Liver (tissue), 9 donors: ENCODE results near the gene GRIP1. TPM values are rescaled to one million over a fixed set of nuclear protein-coding genes. Genes with fewer than 3 reads are reported as not detected.

Source experiments
- DNase-seq: peaks from one replicate; pipeline ENCODE4 v3.0.0-alpha.2; 2017; ENCODE audit warnings: low spot score
- H3K27ac ChIP-seq, 2 donors: one replicate each; pipeline ENCODE4 v1.7.0; 2013; ENCODE audit warnings: inconsistent platforms in 2 of 2, low read length in 2 of 2, control low read depth in 1 of 2, low read depth in 1 of 2, mild to moderate bottlenecking in 1 of 2
- H3K27me3 ChIP-seq, 4 donors: one replicate each; pipeline versions ENCODE4 v1.6.1 to v1.7.0; 2013; ENCODE audit warnings: low read length in 3 of 4, inconsistent platforms in 1 of 4, mild to moderate bottlenecking in 1 of 4, moderate library complexity in 1 of 4; ENCODE audit not compliant: control insufficient read depth in 4 of 4, insufficient read depth in 4 of 4
- H3K36me3 ChIP-seq, 4 donors: one replicate each; pipeline versions ENCODE4 v1.6.1 to v1.7.0; 2013; ENCODE audit warnings: low read length in 3 of 4, mild to moderate bottlenecking in 3 of 4, low read depth in 1 of 4, moderate library complexity in 1 of 4; ENCODE audit not compliant: control insufficient read depth in 4 of 4, insufficient read depth in 3 of 4
- H3K4me1 ChIP-seq, 4 donors: one replicate each; pipeline versions ENCODE4 v1.6.1 to v1.7.0; 2013; ENCODE audit warnings: low read length in 3 of 4, mild to moderate bottlenecking in 3 of 4, moderate library complexity in 1 of 4; ENCODE audit not compliant: control insufficient read depth in 4 of 4, insufficient read depth in 4 of 4
- H3K4me3 ChIP-seq, 3 donors: one replicate each; pipeline versions ENCODE4 v1.6.1 to v1.7.0; 2013; ENCODE audit warnings: low read length in 3 of 3, control low read depth in 1 of 3, low read depth in 1 of 3, mild to moderate bottlenecking in 1 of 3
- H3K9ac ChIP-seq, 2 donors: one replicate each; pipeline ENCODE4 v1.7.0; 2013; ENCODE audit warnings: low read length in 2 of 2, mild to moderate bottlenecking in 2 of 2, moderate library complexity in 2 of 2, control low read depth in 1 of 2, low read depth in 1 of 2
- H3K9me3 ChIP-seq, 4 donors: one replicate each; pipeline versions ENCODE4 v1.6.1 to v1.7.0; 2013; ENCODE audit warnings: low read length in 3 of 4; ENCODE audit not compliant: control insufficient read depth in 4 of 4
- EGR1 ChIP-seq, 2 donors: IDR thresholded peaks; 2 replicates each; pipeline ENCODE4 v1.6.1; 2016 to 2018; ENCODE audit warnings: antibody characterized with exemption in 2 of 2, low read depth in 2 of 2
- FOXA1 ChIP-seq: IDR thresholded peaks from 2 replicates; pipeline ENCODE4 v1.6.1; 2016; ENCODE audit warnings: antibody characterized with exemption
- FOXA2 ChIP-seq: IDR thresholded peaks from 2 replicates; pipeline ENCODE4 v1.6.1; 2016; ENCODE audit warnings: antibody characterized with exemption
- GABPA ChIP-seq, 2 donors: IDR thresholded peaks in 1 of 2; conservative IDR thresholded peaks in 1 of 2; 2 replicates each; pipeline ENCODE4 v1.6.1; 2016; ENCODE audit warnings: antibody characterized with exemption in 2 of 2, mild to moderate bottlenecking in 1 of 2, moderate library complexity in 1 of 2
- HNF4G ChIP-seq: IDR thresholded peaks from 2 replicates; pipeline ENCODE4 v1.6.1; 2016; ENCODE audit warnings: antibody characterized with exemption
- JUND ChIP-seq, 2 donors: IDR thresholded peaks; 2 replicates each; pipeline ENCODE4 v1.6.1; 2016; ENCODE audit warnings: antibody characterized with exemption in 2 of 2
- NR2F2 ChIP-seq: IDR thresholded peaks from 2 replicates; pipeline ENCODE4 v1.6.1; 2016; ENCODE audit warnings: antibody characterized with exemption
- RAD21 ChIP-seq, 2 donors: IDR thresholded peaks; 2 replicates each; pipeline ENCODE4 v1.6.1; 2016; ENCODE audit warnings: antibody characterized with exemption in 2 of 2, mild to moderate bottlenecking in 2 of 2
- RXRA ChIP-seq, 2 donors: IDR thresholded peaks; 2 replicates each; pipeline ENCODE4 v1.6.1; 2017 to 2018; ENCODE audit warnings: antibody characterized with exemption in 2 of 2, mild to moderate bottlenecking in 1 of 2
- SP1 ChIP-seq: IDR thresholded peaks from 2 replicates; pipeline ENCODE4 v1.6.1; 2018; ENCODE audit warnings: antibody characterized with exemption, mild to moderate bottlenecking
- YY1 ChIP-seq: IDR thresholded peaks from 2 replicates; pipeline ENCODE4 v1.6.1; 2016; ENCODE audit warnings: antibody characterized with exemption, mild to moderate bottlenecking
- WGBS: extraction: QIAGEN DNeasy Blood & Tissue Kit; methylation state at CpG from one replicate; pipeline ENCODE4 v1.1.7; 2013; 5-methylcytosine and 5-hydroxymethylcytosine counted together
- polyA plus RNA-seq, 2 donors: library from polyadenylated mRNA; stranded (reverse) in 1 of 2; unstranded in 1 of 2; fragments of 200-250 nt in 1 of 2; fragments of >200 nt in 1 of 2; fragmentation: Nextera tagmentation in 1 of 2; extraction: Ambion mirVana in 1 of 2; gene quantifications; one replicate each; pipeline versions ENCODE4 v1.2.1 to v1.2.3, GENCODE V29; 2013 to 2015
- total RNA-seq, 2 donors: library from RNA; depleted of rRNA; stranded (reverse); fragments of >200 nt; gene quantifications; one replicate each; pipeline ENCODE4 v1.2.3, GENCODE V29; 2014
- TF ChIP-seq, protein P1 (sequence below): IDR thresholded peaks from 2 replicates; pipeline ENCODE4 v1.6.1; 2016; ENCODE audit warnings: antibody characterized with exemption
- TF ChIP-seq, protein P2 (sequence below): IDR thresholded peaks from 2 replicates; pipeline ENCODE4 v1.6.1; 2016; ENCODE audit warnings: antibody characterized with exemption, mild to moderate bottlenecking
- TF ChIP-seq, protein P3 (sequence below): IDR thresholded peaks from 2 replicates; pipeline ENCODE4 v1.6.1; 2016; ENCODE audit warnings: antibody characterized with exemption
- TF ChIP-seq, protein P4 (sequence below): IDR thresholded peaks from 2 replicates; pipeline ENCODE4 v1.6.1; 2016; ENCODE audit warnings: antibody characterized with exemption
- donor health status: healthy.
- donor health status: healthy.
- donor health status: healthy.
- donor health status: healthy.
- donor health status: healthy.

GRIP1 gene
- total and polyA plus RNA-seq, 4 donors = 0.05 to 1.5 (median 0.24) TPM

DNA sequence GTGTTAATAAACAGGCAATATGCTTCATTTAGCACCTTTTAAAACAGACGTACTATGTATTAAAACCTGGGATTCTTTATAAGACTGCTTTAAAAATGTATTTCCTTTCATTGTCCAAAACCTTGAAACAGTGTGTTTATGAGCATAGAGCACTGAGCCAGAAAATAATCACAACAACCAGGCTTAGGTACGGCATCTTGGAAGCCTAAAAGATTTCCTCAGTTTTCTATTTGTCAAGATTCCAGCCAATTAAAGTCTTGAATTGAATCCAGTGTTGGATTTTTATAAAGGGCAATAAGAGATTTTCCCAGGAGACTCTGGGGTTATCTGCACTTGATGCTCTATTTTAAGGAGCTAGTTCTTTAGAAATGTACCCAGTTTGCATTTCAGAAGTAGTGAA lies 80.3 kb downstream of the GRIP1 start (continued):
- TF ChIP-seq, protein P1, sequence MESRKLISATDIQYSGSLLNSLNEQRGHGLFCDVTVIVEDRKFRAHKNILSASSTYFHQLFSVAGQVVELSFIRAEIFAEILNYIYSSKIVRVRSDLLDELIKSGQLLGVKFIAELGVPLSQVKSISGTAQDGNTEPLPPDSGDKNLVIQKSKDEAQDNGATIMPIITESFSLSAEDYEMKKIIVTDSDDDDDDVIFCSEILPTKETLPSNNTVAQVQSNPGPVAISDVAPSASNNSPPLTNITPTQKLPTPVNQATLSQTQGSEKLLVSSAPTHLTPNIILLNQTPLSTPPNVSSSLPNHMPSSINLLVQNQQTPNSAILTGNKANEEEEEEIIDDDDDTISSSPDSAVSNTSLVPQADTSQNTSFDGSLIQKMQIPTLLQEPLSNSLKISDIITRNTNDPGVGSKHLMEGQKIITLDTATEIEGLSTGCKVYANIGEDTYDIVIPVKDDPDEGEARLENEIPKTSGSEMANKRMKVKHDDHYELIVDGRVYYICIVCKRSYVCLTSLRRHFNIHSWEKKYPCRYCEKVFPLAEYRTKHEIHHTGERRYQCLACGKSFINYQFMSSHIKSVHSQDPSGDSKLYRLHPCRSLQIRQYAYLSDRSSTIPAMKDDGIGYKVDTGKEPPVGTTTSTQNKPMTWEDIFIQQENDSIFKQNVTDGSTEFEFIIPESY = no peak
- TF ChIP-seq FOXA2 (no peak), NR2F2 (no peak), RAD21 (IDR thresholded peaks at IDR 0.05) (no peak), YY1 (no peak)

DNA sequence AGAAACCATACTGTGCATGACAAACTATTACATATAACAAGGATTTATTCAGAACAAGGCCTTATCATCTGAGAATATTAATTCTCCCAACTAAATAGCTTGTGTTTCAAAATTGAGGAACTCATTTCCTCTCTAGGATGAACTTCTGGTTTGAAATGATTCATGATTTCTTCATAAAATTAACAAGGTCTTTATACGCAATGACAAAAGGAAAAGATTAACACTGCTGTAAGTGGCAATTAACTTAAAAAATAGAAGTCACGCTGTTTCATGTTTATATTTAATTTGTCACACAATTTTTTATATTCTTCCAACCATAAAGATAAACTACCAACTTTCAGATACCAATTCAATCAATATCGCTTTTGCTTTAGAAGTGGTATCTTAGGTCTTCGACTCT lies 80.8 kb downstream of the GRIP1 start:
- 74% methylated on average over 4 of the region's 4 CpGs for WGBS
- Histone ChIP-seq H3K9me3 (no peaks in the 10 kb centered on the region), H3K4me3 (no peak overlapping the region), H3K9ac (no peak overlapping the region), H3K27me3 (peaks cover 0 to 3% (median 0%) of the 10 kb centered on the region in 4 donors), H3K27ac (no peak overlapping the region), H3K4me1 (no peaks in the 10 kb centered on the region), H3K36me3 (no peaks in the 10 kb centered on the region)
- TF ChIP-seq FOXA1 (no peak), RAD21 (IDR thresholded peaks at IDR 0.05) (no peak), SP1 (no peak), YY1 (no peak)
- TF ChIP-seq, protein P2, sequence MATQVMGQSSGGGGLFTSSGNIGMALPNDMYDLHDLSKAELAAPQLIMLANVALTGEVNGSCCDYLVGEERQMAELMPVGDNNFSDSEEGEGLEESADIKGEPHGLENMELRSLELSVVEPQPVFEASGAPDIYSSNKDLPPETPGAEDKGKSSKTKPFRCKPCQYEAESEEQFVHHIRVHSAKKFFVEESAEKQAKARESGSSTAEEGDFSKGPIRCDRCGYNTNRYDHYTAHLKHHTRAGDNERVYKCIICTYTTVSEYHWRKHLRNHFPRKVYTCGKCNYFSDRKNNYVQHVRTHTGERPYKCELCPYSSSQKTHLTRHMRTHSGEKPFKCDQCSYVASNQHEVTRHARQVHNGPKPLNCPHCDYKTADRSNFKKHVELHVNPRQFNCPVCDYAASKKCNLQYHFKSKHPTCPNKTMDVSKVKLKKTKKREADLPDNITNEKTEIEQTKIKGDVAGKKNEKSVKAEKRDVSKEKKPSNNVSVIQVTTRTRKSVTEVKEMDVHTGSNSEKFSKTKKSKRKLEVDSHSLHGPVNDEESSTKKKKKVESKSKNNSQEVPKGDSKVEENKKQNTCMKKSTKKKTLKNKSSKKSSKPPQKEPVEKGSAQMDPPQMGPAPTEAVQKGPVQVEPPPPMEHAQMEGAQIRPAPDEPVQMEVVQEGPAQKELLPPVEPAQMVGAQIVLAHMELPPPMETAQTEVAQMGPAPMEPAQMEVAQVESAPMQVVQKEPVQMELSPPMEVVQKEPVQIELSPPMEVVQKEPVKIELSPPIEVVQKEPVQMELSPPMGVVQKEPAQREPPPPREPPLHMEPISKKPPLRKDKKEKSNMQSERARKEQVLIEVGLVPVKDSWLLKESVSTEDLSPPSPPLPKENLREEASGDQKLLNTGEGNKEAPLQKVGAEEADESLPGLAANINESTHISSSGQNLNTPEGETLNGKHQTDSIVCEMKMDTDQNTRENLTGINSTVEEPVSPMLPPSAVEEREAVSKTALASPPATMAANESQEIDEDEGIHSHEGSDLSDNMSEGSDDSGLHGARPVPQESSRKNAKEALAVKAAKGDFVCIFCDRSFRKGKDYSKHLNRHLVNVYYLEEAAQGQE = no peak
- TF ChIP-seq, protein P3, sequence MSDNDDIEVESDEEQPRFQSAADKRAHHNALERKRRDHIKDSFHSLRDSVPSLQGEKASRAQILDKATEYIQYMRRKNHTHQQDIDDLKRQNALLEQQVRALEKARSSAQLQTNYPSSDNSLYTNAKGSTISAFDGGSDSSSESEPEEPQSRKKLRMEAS = no peak
- DNase-seq = no peak

DNA sequence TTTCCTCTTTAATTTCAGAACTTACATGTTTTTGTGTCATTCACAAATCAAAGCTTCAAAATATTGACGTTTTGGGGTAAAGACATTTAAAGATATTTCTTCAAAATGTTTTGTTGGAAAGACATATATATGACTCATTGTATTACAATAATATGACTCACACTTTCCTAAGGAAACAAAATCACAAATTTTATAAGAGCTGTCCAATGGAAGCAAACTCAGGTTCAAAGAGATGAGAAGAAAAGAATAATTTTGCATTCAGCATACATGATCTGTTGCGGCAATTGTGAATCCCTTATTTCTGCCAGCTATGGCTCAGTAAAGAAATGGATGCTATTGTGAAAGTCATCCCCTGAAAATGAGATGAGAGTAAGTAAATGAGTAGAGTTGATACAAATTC lies 82.7 kb downstream of the GRIP1 start:
- H3K4me1 ChIP-seq = no peaks in the 10 kb centered on the region
- H3K36me3 ChIP-seq = no peaks in the 10 kb centered on the region
- H3K27me3 ChIP-seq = peaks cover 0 to 3% (median 0%) of the 10 kb centered on the region in 4 donors
- H3K27ac ChIP-seq = no peak overlapping the region
- WGBS = 65% methylated on average over 2 of the region's 2 CpGs
- TF ChIP-seq FOXA1 = no peak
- no peak for DNase-seq
- no peaks in the 10 kb centered on the region for H3K9me3 ChIP-seq
- no peak overlapping the region for H3K9ac ChIP-seq
- no peak overlapping the region for H3K4me3 ChIP-seq

DNA sequence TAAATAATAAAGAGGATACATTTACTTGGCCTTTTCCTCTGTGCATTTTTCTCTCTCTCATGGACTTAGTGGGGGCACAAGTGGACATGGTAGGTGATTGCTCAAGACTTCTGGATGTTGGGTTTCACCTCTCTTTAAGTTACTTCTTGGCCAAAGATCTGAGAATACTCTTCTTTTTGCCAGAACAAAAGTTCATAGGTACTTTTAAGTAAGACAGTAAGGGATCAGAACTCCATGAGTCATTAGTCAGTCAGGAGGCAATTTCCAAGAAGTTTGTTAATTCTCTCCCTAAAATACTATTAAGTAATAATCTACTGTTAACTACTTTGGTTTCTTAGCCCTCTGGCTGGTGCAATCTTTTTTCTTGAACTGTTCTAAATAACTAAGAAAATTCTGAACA lies 84.2 kb downstream of the GRIP1 start:
- Histone ChIP-seq H3K4me3 (no peak overlapping the region), H3K36me3 (no peaks in the 10 kb centered on the region), H3K9ac (no peak overlapping the region), H3K9me3 (no peaks in the 10 kb centered on the region), H3K4me1 (no peaks in the 10 kb centered on the region), H3K27ac (no peak overlapping the region), H3K27me3 (no peaks in the 10 kb centered on the region)
- DNase-seq = no peak
- TF ChIP-seq JUND (IDR thresholded peaks at IDR 0.05) (no peak), RXRA (IDR thresholded peaks at IDR 0.05) (no peak), EGR1 (IDR thresholded peaks at IDR 0.05; ENCODE audit: low read depth in 2 of 2) (no peak), GABPA (IDR thresholded peaks at IDR 0.05 in 1 of 2, conservative IDR thresholded peaks at IDR 0.05 in 1 of 2) (no peak), HNF4G (no peak), NR2F2 (no peak)
- TF ChIP-seq, protein P2 = no peak
- TF ChIP-seq, protein P4, sequence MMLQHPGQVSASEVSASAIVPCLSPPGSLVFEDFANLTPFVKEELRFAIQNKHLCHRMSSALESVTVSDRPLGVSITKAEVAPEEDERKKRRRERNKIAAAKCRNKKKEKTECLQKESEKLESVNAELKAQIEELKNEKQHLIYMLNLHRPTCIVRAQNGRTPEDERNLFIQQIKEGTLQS = no peak
- TF ChIP-seq, protein P1 = no peak
